GM18951 (cell line): ENCODE data around the gene C15orf40.
"Not testable (repeated sequence)": the region's sequence is repeated elsewhere in the genome, so short reads cannot be mapped to it uniquely, and the experiment has no call there.

Experiments used
- POLR2A ChIP-seq: IDR thresholded peaks from 4 replicates; pipeline ENCODE4 v1.6.1; 2011; ENCODE audit warnings: mild to moderate bottlenecking; ENCODE audit not compliant: insufficient read length, insufficient read depth; ENCODE audit errors: extremely low read depth
- in situ Hi-C: fragments of 300-500 bp; cut with MboI; formaldehyde crosslinking; loops from one replicate; pipeline ENCODE4 v1.12.0; 2022; ENCODE audit warnings: low sequenced_read_pairs, mixed read lengths, inconsistent platforms; ENCODE audit not compliant: unreplicated experiment

The C15orf40 gene

GRCh38 chr15:82959423-82959822, 52.0 kb downstream of the C15orf40 start:
- in situ Hi-C loops, result no loop called here
- TF ChIP-seq POLR2A, result no peak

DNA sequence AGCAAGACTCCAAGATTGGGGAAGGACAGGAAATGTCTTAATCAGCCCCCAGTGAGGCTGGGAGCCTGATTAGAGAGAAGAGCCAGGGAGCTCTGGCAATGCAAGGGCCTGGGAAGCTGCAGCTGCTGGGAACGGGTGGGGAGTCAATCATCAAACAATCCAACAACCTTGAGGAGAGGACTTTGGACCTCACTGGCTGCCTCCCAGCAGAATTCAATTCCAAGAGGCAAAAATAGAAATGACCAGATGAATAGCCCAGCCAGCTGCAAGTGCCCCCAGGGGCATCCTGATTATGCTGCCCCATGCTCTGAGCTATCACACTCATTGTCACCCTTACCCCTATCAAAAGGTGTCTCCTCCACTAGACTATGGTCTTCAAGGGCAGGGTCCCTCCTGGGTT, 52.8 kb downstream of the C15orf40 start:
- in situ Hi-C loops, result no loop called here
- no peak for TF ChIP-seq POLR2A

GRCh38 chr15:82952158-82953081, 59.0 kb downstream of the C15orf40 start, which contains the start of gene HOMER2:
Gene HOMER2 (minus strand): TSS chr15:82952720. CDS start chr15:82952535, 185 bp downstream.
- in situ Hi-C loops, result no loop called here
- TF ChIP-seq POLR2A, result no peak

DNA sequence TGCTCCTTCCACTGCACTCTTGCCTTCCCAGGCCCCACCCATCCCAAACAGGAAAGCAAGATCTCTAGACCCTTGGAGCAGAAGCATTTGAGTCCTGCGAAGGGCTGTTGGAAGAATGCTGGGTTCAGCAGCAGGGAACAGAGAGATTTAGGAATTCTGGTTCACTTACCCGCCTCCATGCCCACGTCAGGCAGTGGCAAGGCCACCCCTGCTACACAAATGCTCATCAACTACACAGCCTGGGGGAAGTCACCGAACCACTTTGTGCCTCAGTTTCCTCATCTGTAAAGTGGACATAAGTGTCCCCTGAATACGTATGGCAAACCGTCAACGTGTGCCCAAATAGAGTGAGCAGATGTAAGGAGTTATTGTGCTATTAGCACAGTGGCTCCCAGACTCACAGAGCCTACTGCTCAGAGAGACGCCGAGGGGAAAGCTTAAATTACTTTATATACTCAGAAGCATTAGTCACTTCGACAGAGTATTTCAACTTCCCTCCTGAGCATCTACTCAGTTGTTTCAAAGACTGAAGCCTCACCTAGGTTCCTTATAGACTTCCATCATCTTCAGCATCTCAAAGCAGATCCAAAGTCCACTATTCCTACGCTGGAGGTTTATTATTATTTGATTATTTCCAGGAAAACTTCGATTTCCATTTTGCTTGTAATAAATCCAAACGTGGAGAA, 59.8 kb downstream of the C15orf40 start:
- no peak for TF ChIP-seq POLR2A
- in situ Hi-C loops, result no loop called here

DNA sequence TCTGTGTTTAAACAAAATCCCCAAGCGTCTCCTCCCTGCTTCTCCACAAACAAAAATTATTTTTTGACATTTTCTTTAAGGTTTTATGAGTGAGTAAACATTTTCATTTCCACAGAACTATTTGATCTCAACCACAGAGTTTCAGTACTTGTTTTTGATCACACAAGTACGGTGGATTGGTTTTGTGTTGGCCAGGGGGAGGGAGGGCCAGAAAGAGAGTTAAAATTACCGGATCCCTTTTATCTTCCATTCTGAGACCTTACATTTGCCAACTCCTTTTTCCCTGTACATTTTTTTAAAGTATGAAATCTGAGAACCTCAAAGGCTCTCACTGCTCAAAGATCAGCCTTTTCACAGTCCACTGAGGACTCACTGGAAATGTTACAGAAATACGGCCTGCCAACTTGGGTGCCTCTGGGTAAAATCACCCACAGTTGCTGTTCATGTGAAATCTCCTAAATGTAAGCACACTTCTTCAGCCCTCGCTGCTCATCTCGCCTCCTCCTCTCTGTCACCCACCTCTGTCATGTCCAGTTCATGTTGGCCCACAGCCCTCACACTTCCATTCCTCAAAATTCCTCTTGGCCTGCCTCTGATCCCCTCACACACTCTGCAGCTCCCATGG, 60.6 kb downstream of the C15orf40 start:
- TF ChIP-seq POLR2A, result no peak
- in situ Hi-C loops, result no loop called here

GRCh38 chr15:82950295-82950694, 61.1 kb downstream of the C15orf40 start:
- in situ Hi-C loops, result no loop called here
- no peak for TF ChIP-seq POLR2A

- in situ Hi-C loops, result no loop called here
- TF ChIP-seq POLR2A, result no peak
These were observed 65.2 kb downstream of the C15orf40 start for GRCh38 chr15:82946155-82946701.

- in situ Hi-C loops, result no loop called here
- TF ChIP-seq POLR2A, result no peak
These were observed 66.1 kb downstream of the C15orf40 start for GRCh38 chr15:82945326-82945725.

DNA sequence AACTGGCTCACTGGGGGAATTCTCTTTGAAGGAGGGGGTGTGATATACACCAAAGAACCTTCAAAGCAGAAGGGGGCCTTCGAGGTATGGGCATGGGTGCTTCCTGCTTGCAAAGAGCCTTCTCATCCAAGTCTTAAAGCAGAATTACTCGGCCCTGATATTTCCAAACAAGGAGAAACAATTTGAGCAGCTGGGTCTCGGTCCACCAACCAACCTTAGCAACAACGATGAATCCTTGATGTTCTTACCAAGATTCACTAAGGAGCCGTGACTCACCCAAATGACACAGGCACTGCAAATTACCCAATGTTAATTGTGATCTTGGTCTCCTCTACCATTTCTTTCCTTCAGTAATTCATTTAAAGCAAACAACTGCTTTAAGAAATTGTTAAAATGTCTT, 66.6 kb downstream of the C15orf40 start:
- no peak for TF ChIP-seq POLR2A
- in situ Hi-C loops, result no loop called here

- in situ Hi-C loops, result no loop called here
- TF ChIP-seq POLR2A, result no peak
These were observed 67.4 kb downstream of the C15orf40 start for GRCh38 chr15:82944056-82944455.

DNA sequence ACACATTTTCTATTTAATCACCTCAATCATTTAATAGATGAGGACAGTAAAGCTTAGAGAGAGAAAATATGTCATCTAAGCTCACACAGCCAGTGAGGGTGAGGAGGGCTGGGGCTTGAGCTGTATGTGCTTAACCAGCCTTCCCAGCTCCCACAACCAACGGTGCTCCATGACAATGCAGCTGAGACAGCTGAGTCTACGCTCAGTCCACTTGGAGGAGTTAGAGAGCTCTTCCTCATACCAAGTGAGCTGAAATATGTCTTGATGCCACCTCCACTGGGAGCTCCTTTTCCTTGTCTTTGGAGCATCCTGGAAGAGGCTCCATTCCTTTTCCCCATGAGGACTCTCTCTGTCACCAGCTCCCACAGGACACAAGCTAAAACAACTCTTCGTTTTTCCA, 68.3 kb downstream of the C15orf40 start:
- in situ Hi-C loops, result no loop called here
- no peak for TF ChIP-seq POLR2A

GRCh38 chr15:82942691-82943090, 68.7 kb downstream of the C15orf40 start:
- in situ Hi-C loops, result no loop called here
- no peak for TF ChIP-seq POLR2A

DNA sequence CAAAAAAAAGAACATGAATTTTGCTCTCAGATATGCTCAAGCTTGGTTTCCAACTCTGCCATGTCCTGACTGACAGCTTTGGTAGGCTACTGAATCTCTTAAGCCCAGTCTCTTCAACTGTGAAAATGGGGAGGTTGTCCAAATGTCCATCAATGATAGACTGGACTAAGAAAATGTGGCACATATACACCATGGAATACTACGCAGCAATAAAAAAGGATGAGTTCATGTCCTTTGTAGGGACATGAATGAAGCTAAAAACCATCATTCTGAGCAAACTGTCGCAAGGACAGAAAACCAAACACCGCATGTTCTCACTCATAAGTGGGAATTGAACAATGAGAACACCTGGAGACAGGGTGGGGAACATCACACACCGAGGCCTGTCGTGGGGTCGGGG, 71.8 kb downstream of the C15orf40 start:
- in situ Hi-C loops, result not testable (repeated sequence)
